HepG2 (cell line): Measurements from ENCODE around the gene WDR6. TPM values are rescaled to one million over a fixed set of nuclear protein-coding genes. Genes with fewer than 3 reads are reported as not detected.

ENCODE experiments used
- ATAD3A ChIP-seq: sonication (generic); formaldehyde crosslinking; IDR thresholded peaks from 2 replicates; pipeline ENCODE4 v1.4.0; 2020; ENCODE audit warnings: missing genetic modification reagents
- ATF5 ChIP-seq: sonication (generic); formaldehyde crosslinking; IDR thresholded peaks from 2 replicates; pipeline ENCODE4 v1.4.0; 2020; ENCODE audit warnings: mild to moderate bottlenecking, low read depth, missing genetic modification reagents
- CENPT ChIP-seq: sonication (generic); formaldehyde crosslinking; IDR thresholded peaks from 2 replicates; pipeline ENCODE4 v1.8.0; 2022; ENCODE audit warnings: low read depth, mild to moderate bottlenecking, moderate library complexity, missing genetic modification reagents
- EP300 ChIP-seq, 3 experiments: sonication (generic) in 1 of 3; formaldehyde crosslinking in 1 of 3; IDR thresholded peaks; 2 replicates each; pipeline versions ENCODE4 v1.5.1 to v1.6.1; 2011 to 2020; ENCODE audit warnings: low read depth in 2 of 3, low read length in 2 of 3, borderline replicate concordance in 1 of 3, improper control_type of control experiment in 1 of 3, mild to moderate bottlenecking in 1 of 3, missing genetic modification reagents in 1 of 3, moderate library complexity in 1 of 3
- ERF ChIP-seq: IDR thresholded peaks from 2 replicates; pipeline ENCODE4 v1.6.1; 2018; ENCODE audit warnings: missing biosample characterization, missing genetic modification reagents
- ETS1 ChIP-seq: sonication (generic); formaldehyde crosslinking; IDR thresholded peaks from 2 replicates; pipeline ENCODE4 v1.4.0; 2020; ENCODE audit warnings: missing genetic modification reagents
- LBX2 ChIP-seq: sonication (generic); formaldehyde crosslinking; IDR thresholded peaks from 2 replicates; pipeline ENCODE4 v1.5.0; 2020; ENCODE audit warnings: missing genetic modification reagents, mild to moderate bottlenecking, borderline replicate concordance
- NRL ChIP-seq: sonication (generic); formaldehyde crosslinking; IDR thresholded peaks from 2 replicates; pipeline ENCODE4 v1.5.0; 2020; ENCODE audit warnings: missing genetic modification reagents, mild to moderate bottlenecking, moderate library complexity, borderline replicate concordance
- TMF1 ChIP-seq: sonication (generic); formaldehyde crosslinking; IDR thresholded peaks from 2 replicates; pipeline ENCODE4 v1.8.1; 2022; ENCODE audit warnings: low read depth, missing genetic modification reagents
- YEATS2 ChIP-seq: sonication (generic); formaldehyde crosslinking; IDR thresholded peaks from 2 replicates; pipeline ENCODE4 v1.4.0; 2020; ENCODE audit warnings: missing genetic modification reagents, borderline replicate concordance
- ZBTB21 ChIP-seq: sonication (generic); formaldehyde crosslinking; IDR thresholded peaks from 2 replicates; pipeline ENCODE4 v1.4.0; 2020; ENCODE audit warnings: missing genetic modification reagents
- ZBTB42 ChIP-seq: sonication (generic); formaldehyde crosslinking; IDR thresholded peaks from 2 replicates; pipeline ENCODE4 v1.5.0; 2020; ENCODE audit warnings: mild to moderate bottlenecking, missing genetic modification reagents
- ZNF124 ChIP-seq: sonication (generic); formaldehyde crosslinking; IDR thresholded peaks from 2 replicates; pipeline ENCODE4 v1.4.0; 2020; ENCODE audit warnings: missing genetic modification reagents
- ZNF564 ChIP-seq: sonication (generic); formaldehyde crosslinking; IDR thresholded peaks from 2 replicates; pipeline ENCODE4 v1.8.1; 2023; ENCODE audit warnings: mild to moderate bottlenecking, missing genetic modification reagents
- ZNF674 ChIP-seq: sonication (generic); formaldehyde crosslinking; IDR thresholded peaks from 2 replicates; pipeline ENCODE4 v1.5.0; 2020; ENCODE audit warnings: low read depth, mild to moderate bottlenecking, missing genetic modification reagents
- ZSCAN25 ChIP-seq: sonication (generic); formaldehyde crosslinking; IDR thresholded peaks from 2 replicates; pipeline ENCODE4 v1.8.0; 2022; ENCODE audit warnings: mild to moderate bottlenecking, missing genetic modification reagents
- polyA plus RNA-seq, 8 experiments: library from polyadenylated mRNA; depleted of rRNA in 3 of 8; stranded (reverse) in 7 of 8; unstranded in 1 of 8; fragments of >200 nt; fragmentation: Illumina TruSeq in 4 of 8; extraction: Trizol in 4 of 8; gene quantifications; 2 replicates each; pipeline versions ENCODE4 v1.2.1 to v1.2.3, GENCODE V29; 2011 to 2016; ENCODE audit warnings: low read depth in 4 of 8, missing spikeins in 1 of 8, mixed read lengths in 1 of 8; ENCODE audit not compliant: insufficient read depth in 1 of 8
- total RNA-seq, 5 experiments: library from RNA; depleted of rRNA; stranded (reverse); fragments of >200 nt; fragmentation: Illumina TruSeq; extraction: Trizol; gene quantifications; 2 replicates each; pipeline ENCODE4 v1.2.3, GENCODE V29; 2016; ENCODE audit warnings: low read depth in 1 of 5
- TF ChIP-seq, protein P1 (sequence below): sonication (generic); formaldehyde crosslinking; IDR thresholded peaks from 2 replicates; pipeline ENCODE4 v1.5.0; 2020; ENCODE audit warnings: mild to moderate bottlenecking, missing genetic modification reagents
- TF ChIP-seq, protein P2 (sequence below): sonication (generic); formaldehyde crosslinking; IDR thresholded peaks from 2 replicates; pipeline ENCODE4 v1.8.0; 2022; ENCODE audit warnings: missing genetic modification reagents, low read depth, mild to moderate bottlenecking, borderline replicate concordance
- TF ChIP-seq, protein P3 (sequence below): sonication (generic); formaldehyde crosslinking; IDR thresholded peaks from 2 replicates; pipeline ENCODE4 v1.4.0; 2020; ENCODE audit warnings: missing genetic modification reagents

The WDR6 gene
- total and polyA plus RNA-seq, 2 of the 13 experiments (the other 11 are each of a cell fraction or from before 2014, with no cell fraction given): 73.4 to 139 TPM

- 0 out of 2 replicates have a peak, but pooled peaks have one; percentile 35 for TF ChIP-seq ATF5 (CRISPR knock-in tag)
- no peak for TF ChIP-seq ATAD3A
- no peak for TF ChIP-seq ZNF674 (CRISPR knock-in tag)
- TF ChIP-seq NRL (CRISPR knock-in tag): no peak
- TF ChIP-seq ETS1 (CRISPR knock-in tag): no peak
- TF ChIP-seq ZSCAN25 (CRISPR knock-in tag): no peak
- TF ChIP-seq ZBTB21 (CRISPR knock-in tag): no peak
- TF ChIP-seq, protein P1, sequence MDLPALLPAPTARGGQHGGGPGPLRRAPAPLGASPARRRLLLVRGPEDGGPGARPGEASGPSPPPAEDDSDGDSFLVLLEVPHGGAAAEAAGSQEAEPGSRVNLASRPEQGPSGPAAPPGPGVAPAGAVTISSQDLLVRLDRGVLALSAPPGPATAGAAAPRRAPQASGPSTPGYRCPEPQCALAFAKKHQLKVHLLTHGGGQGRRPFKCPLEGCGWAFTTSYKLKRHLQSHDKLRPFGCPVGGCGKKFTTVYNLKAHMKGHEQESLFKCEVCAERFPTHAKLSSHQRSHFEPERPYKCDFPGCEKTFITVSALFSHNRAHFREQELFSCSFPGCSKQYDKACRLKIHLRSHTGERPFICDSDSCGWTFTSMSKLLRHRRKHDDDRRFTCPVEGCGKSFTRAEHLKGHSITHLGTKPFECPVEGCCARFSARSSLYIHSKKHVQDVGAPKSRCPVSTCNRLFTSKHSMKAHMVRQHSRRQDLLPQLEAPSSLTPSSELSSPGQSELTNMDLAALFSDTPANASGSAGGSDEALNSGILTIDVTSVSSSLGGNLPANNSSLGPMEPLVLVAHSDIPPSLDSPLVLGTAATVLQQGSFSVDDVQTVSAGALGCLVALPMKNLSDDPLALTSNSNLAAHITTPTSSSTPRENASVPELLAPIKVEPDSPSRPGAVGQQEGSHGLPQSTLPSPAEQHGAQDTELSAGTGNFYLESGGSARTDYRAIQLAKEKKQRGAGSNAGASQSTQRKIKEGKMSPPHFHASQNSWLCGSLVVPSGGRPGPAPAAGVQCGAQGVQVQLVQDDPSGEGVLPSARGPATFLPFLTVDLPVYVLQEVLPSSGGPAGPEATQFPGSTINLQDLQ (CRISPR knock-in tag): peak; percentile 49
- TF ChIP-seq ERF: peak; percentile 22; the same call in 1 of the 2 replicates
- 0 out of 2 replicates have a peak, but pooled peaks have one; percentile 49 for TF ChIP-seq CENPT
- TF ChIP-seq YEATS2 (CRISPR knock-in tag): peak; percentile 50; the same call in 1 of the 2 replicates
- peak; percentile 53; the same call in 1 of the 2 replicates for TF ChIP-seq ZBTB42 (CRISPR knock-in tag)
- no peak for TF ChIP-seq LBX2 (CRISPR knock-in tag)
- peak; percentile 78; the same call in 1 of the 2 replicates for TF ChIP-seq ZNF564
- TF ChIP-seq TMF1 (CRISPR knock-in tag): peak; percentile 56; the same call in 1 of the 2 replicates
- TF ChIP-seq, protein P2, sequence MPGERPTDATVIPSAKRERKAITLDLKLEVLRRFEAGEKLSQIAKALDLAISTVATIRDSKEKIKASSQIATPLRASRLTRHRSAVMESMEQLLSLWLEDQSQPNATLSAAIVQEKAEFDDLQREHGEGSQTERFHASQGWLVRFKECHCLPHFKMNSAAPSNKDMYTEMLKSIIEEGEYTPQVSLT (CRISPR knock-in tag): no peak; the same call in 1 of the 2 replicates
- TF ChIP-seq EP300 (IDR thresholded peaks at IDR 0.05; ENCODE audit: low read depth in 2 of 2, low read length in 2 of 2): no peak
- no peak for TF ChIP-seq EP300 (CRISPR knock-in tag; IDR thresholded peaks at IDR 0.05; ENCODE audit: borderline replicate concordance)
- TF ChIP-seq, protein P3, sequence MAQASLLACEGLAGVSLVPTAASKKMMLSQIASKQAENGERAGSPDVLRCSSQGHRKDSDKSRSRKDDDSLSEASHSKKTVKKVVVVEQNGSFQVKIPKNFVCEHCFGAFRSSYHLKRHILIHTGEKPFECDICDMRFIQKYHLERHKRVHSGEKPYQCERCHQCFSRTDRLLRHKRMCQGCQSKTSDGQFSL (CRISPR knock-in tag): no peak
- TF ChIP-seq ZNF124: peak; percentile 16; the same call in 1 of the 2 replicates
Observed at GRCh38 chr3:49017971-49018706, 10.9 kb downstream of the WDR6 start, which contains the start of gene DALRD3 (continued).
